ENCODE results near the gene GATAD2A. TPM values are rescaled to one million over a fixed set of nuclear protein-coding genes. Genes with fewer than 3 reads are reported as not detected.
A peak's percentile ranks its signal among the peaks of the same experiment; 100 is the strongest.
"Not testable (repeated sequence)": the region's sequence is repeated elsewhere in the genome, so short reads cannot be mapped to it uniquely, and the experiment has no call there.

GATAD2A gene
- total RNA-seq, 1 donor from 2014 or later = 102 TPM

GRCh38 chr19:19385896-19386869 lies 19.3 kb upstream of the GATAD2A start:
- H3K4me1 Mint-ChIP-seq (ENCODE audit: unreplicated experiment) = peaks cover 25% of the 10 kb centered on the region
- no peaks in the 10 kb centered on the region for H3K9me3 Mint-ChIP-seq
- peak overlapping the region; percentile 92 for H3K27ac Mint-ChIP-seq
- H3K27me3 Mint-ChIP-seq = no peaks in the 10 kb centered on the region
- DNase-seq (ENCODE audit: extremely low spot score, unreplicated experiment) = no peak
- no peaks in the 10 kb centered on the region for H3K36me3 Mint-ChIP-seq
- TF ChIP-seq CTCF (conservative IDR thresholded peaks at IDR 0.05) = no peak
- H3K4me3 Mint-ChIP-seq = peak overlapping the region; percentile 91

GRCh38 chr19:19387108-19387507 lies 18.4 kb upstream of the GATAD2A start:
- DNase-seq (ENCODE audit: extremely low spot score, unreplicated experiment) = no peak
- Mint-ChIP-seq H3K4me1 (ENCODE audit: unreplicated experiment) (peaks cover 27% of the 10 kb centered on the region), H3K36me3 (no peaks in the 10 kb centered on the region), H3K27me3 (no peaks in the 10 kb centered on the region), H3K9me3 (no peaks in the 10 kb centered on the region), H3K4me3 (peak overlapping the region; percentile 88), H3K27ac (peak overlapping the region; percentile 87)
- no peak for TF ChIP-seq CTCF (conservative IDR thresholded peaks at IDR 0.05)

- Mint-ChIP-seq H3K27ac (peak overlapping the region; percentile 70), H3K4me3 (peak overlapping the region; percentile 67), H3K9me3 (no peaks in the 10 kb centered on the region), H3K36me3 (no peaks in the 10 kb centered on the region), H3K27me3 (no peaks in the 10 kb centered on the region), H3K4me1 (ENCODE audit: unreplicated experiment) (peaks cover 32% of the 10 kb centered on the region)
- no peak for TF ChIP-seq CTCF (conservative IDR thresholded peaks at IDR 0.05)
- no peak for DNase-seq (ENCODE audit: extremely low spot score, unreplicated experiment)
Measured at GRCh38 chr19:19388568-19389555, 16.6 kb upstream of the GATAD2A start.

GRCh38 chr19:19389683-19390082 lies 15.8 kb upstream of the GATAD2A start:
- Mint-ChIP-seq H3K4me1 (ENCODE audit: unreplicated experiment) (peaks cover 35% of the 10 kb centered on the region), H3K27ac (peak overlapping the region; percentile 70)
- H3K36me3 Mint-ChIP-seq; H3K9me3 Mint-ChIP-seq; H3K27me3 Mint-ChIP-seq; H3K4me3 Mint-ChIP-seq; DNase-seq (ENCODE audit: extremely low spot score, unreplicated experiment): not testable (repeated sequence)

GRCh38 chr19:19394333-19394732 lies 11.1 kb upstream of the GATAD2A start:
- not testable (repeated sequence) for DNase-seq (ENCODE audit: extremely low spot score, unreplicated experiment); H3K4me3 Mint-ChIP-seq
- peak overlapping the region; percentile 46 for H3K27ac Mint-ChIP-seq

GRCh38 chr19:19399733-19400433 lies 5.6 kb upstream of the GATAD2A start:
- TF ChIP-seq CTCF (conservative IDR thresholded peaks at IDR 0.05) = no peak
- H3K4me3 Mint-ChIP-seq = no peak overlapping the region
- peaks cover 21% of the 10 kb centered on the region for H3K4me1 Mint-ChIP-seq (ENCODE audit: unreplicated experiment)
- no peaks in the 10 kb centered on the region for H3K27me3 Mint-ChIP-seq
- peak overlapping the region; percentile 15 for H3K27ac Mint-ChIP-seq
- no peak for DNase-seq (ENCODE audit: extremely low spot score, unreplicated experiment)
- no peaks in the 10 kb centered on the region for H3K9me3 Mint-ChIP-seq
- no peaks in the 10 kb centered on the region for H3K36me3 Mint-ChIP-seq

More at GRCh38 chr19:19394333-19394732, 11.1 kb upstream of the GATAD2A start:
- H3K4me1 Mint-ChIP-seq (ENCODE audit: unreplicated experiment) = peaks cover 21% of the 10 kb centered on the region
- H3K9me3 Mint-ChIP-seq, H3K36me3 Mint-ChIP-seq, H3K27me3 Mint-ChIP-seq: not testable (repeated sequence)

Measured in type B pancreatic cell (in vitro differentiated cells).